ENCODE measurements around the gene S100A14.

- no peak for TF ChIP-seq CTCF (IDR thresholded peaks at IDR 0.05)
- no peak for TF ChIP-seq POLR2AphosphoS2 (conservative IDR thresholded peaks at IDR 0.05; ENCODE audit: low read length)
- no peak for TF ChIP-seq MYC (IDR thresholded peaks at IDR 0.05; ENCODE audit: borderline replicate concordance, low read length)
- TF ChIP-seq PBX3 (IDR thresholded peaks at IDR 0.05), result no peak
- TF ChIP-seq POLR2A (IDR thresholded peaks at IDR 0.05; ENCODE audit: low read length), result no peak
- TF ChIP-seq JUN (IDR thresholded peaks at IDR 0.05), result no peak
- no peak for TF ChIP-seq JUNB (IDR thresholded peaks at IDR 0.05)
- TF ChIP-seq CEBPB (IDR thresholded peaks at IDR 0.05), result no peak
These were observed 39.2 kb upstream of the S100A14 start for GRCh38 chr1:153655333-153655732.

Measured in A549 (cell line).